Osteocyte (in vitro differentiated cells): ENCODE measurements around the gene SPAG16. TPM values are rescaled to one million over a fixed set of nuclear protein-coding genes. Genes with fewer than 3 reads are reported as not detected.
"Not testable (repeated sequence)": the region's sequence is repeated elsewhere in the genome, so short reads cannot be mapped to it uniquely, and the experiment has no call there.

ENCODE experiments used
- DNase-seq: peaks from one replicate; pipeline ENCODE4 v3.0.0; 2021; ENCODE audit warnings: mixed read lengths; ENCODE audit not compliant: unreplicated experiment; ENCODE audit errors: extremely low spot score
- H3K27ac Mint-ChIP-seq: one replicate; pipeline ENCODE4 v1.8.0; 2021; ENCODE audit warnings: mild to moderate bottlenecking, mixed read lengths; ENCODE audit not compliant: unreplicated experiment
- H3K27me3 Mint-ChIP-seq: one replicate; pipeline ENCODE4 v1.8.0; 2021; ENCODE audit warnings: mixed read lengths; ENCODE audit not compliant: unreplicated experiment
- H3K36me3 Mint-ChIP-seq: one replicate; pipeline ENCODE4 v1.8.0; 2021; ENCODE audit warnings: mixed read lengths; ENCODE audit not compliant: unreplicated experiment
- H3K4me1 Mint-ChIP-seq: one replicate; pipeline ENCODE4 v1.8.0; 2021; ENCODE audit warnings: mixed read lengths; ENCODE audit not compliant: unreplicated experiment
- H3K4me3 Mint-ChIP-seq: one replicate; pipeline ENCODE4 v1.8.0; 2021; ENCODE audit warnings: mild to moderate bottlenecking, moderate library complexity, mixed read lengths; ENCODE audit not compliant: unreplicated experiment
- H3K9me3 Mint-ChIP-seq: one replicate; pipeline ENCODE4 v1.8.0; 2021; ENCODE audit warnings: mixed read lengths; ENCODE audit not compliant: unreplicated experiment
- CTCF ChIP-seq: fragments of 200-600 bp; sonication (generic); IDR thresholded peaks from 2 replicates; pipeline ENCODE4 v1.5.0; 2021; ENCODE audit warnings: antibody characterized with exemption, mild to moderate bottlenecking, moderate library complexity
- total RNA-seq: library from RNA; stranded (reverse); gene quantifications from 2 replicates; pipeline ENCODE4 v1.2.1, GENCODE V29; 2021

Gene SPAG16
- total RNA-seq, 1 donor from 2014 or later, result 20.7 TPM

DNA sequence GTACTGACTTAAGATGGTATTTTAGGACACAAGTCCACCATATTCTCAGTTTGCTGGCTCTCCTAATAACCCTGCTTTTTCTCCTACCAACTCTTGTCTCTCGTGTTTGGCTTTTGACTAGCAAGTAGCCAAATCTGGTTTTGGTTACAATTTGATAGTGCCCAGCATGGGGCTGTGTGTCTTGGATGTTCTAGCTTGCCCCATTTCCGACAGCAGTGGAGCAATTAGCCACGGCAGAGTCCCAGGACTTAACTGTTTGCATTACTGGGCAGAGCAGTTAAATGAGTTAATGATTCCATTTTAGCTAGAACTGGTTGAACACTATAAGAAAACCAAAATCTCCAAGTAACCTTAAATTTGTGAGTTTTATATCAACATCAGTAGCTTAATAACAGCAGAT, 18.6 kb upstream of the SPAG16 start:
- Mint-ChIP-seq H3K27ac (no peak overlapping the region), H3K27me3 (no peaks in the 10 kb centered on the region), H3K36me3 (no peaks in the 10 kb centered on the region), H3K4me1 (no peaks in the 10 kb centered on the region), H3K9me3 (no peaks in the 10 kb centered on the region), H3K4me3 (no peak overlapping the region)
- no peak for DNase-seq
- TF ChIP-seq CTCF, result no peak

GRCh38 chr2:213266421-213266820, 17.8 kb upstream of the SPAG16 start:
- peaks cover under 1% of the 10 kb centered on the region for H3K27me3 Mint-ChIP-seq
- no peaks in the 10 kb centered on the region for H3K9me3 Mint-ChIP-seq
- H3K27ac Mint-ChIP-seq, result no peak overlapping the region
- no peaks in the 10 kb centered on the region for H3K4me1 Mint-ChIP-seq
- TF ChIP-seq CTCF, result no peak
- no peaks in the 10 kb centered on the region for H3K36me3 Mint-ChIP-seq
- H3K4me3 Mint-ChIP-seq, result no peak overlapping the region
- DNase-seq, result no peak

- H3K36me3 Mint-ChIP-seq, result no peaks in the 10 kb centered on the region
- peaks cover 2% of the 10 kb centered on the region for H3K27me3 Mint-ChIP-seq
- no peak overlapping the region for H3K4me3 Mint-ChIP-seq
- no peak for TF ChIP-seq CTCF
- no peak for DNase-seq
- H3K4me1 Mint-ChIP-seq, result peaks cover 6% of the 10 kb centered on the region
- H3K27ac Mint-ChIP-seq, result no peak overlapping the region
- no peaks in the 10 kb centered on the region for H3K9me3 Mint-ChIP-seq
Observed at GRCh38 chr2:213271947-213272346, 12.3 kb upstream of the SPAG16 start.

DNA sequence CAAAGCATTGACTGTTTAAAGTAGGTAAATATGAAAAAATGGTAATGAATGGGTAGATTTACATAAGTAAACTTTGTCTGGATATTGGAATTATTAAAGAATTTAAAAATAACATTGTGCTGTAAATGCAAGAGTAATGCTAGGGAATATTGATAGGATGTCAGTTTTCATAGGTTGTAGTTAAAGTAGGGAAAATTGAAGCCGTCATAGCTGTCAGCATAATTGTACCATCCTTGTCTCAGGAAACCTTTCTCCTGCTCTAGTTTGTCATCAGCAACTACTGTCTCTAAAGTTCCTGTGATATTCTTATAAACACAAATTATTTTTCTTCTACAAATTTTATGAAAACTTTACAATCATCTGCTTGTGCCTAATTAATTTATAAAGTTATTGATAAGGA, 10.1 kb upstream of the SPAG16 start:
- Mint-ChIP-seq H3K4me1 (peaks cover 6% of the 10 kb centered on the region), H3K9me3 (peaks cover 10% of the 10 kb centered on the region), H3K36me3 (no peaks in the 10 kb centered on the region), H3K4me3 (no peak overlapping the region), H3K27me3 (peaks cover 2% of the 10 kb centered on the region), H3K27ac (no peak overlapping the region)
- no peak for TF ChIP-seq CTCF
- no peak for DNase-seq

GRCh38 chr2:213275265-213275664, 9.0 kb upstream of the SPAG16 start:
- H3K9me3 Mint-ChIP-seq, result peaks cover 12% of the 10 kb centered on the region
- peaks cover 5% of the 10 kb centered on the region for H3K27me3 Mint-ChIP-seq

GRCh38 chr2:213277134-213277533, 7.1 kb upstream of the SPAG16 start:
- not testable (repeated sequence) for H3K36me3 Mint-ChIP-seq, H3K27ac Mint-ChIP-seq, DNase-seq, H3K27me3 Mint-ChIP-seq, H3K4me3 Mint-ChIP-seq
- Mint-ChIP-seq H3K4me1 (peaks cover 18% of the 10 kb centered on the region), H3K9me3 (peaks cover 12% of the 10 kb centered on the region)

More at GRCh38 chr2:213275265-213275664, 9.0 kb upstream of the SPAG16 start:
- H3K27ac Mint-ChIP-seq, result no peak overlapping the region
- TF ChIP-seq CTCF, result no peak
- no peak overlapping the region for H3K4me3 Mint-ChIP-seq
- peaks cover 6% of the 10 kb centered on the region for H3K4me1 Mint-ChIP-seq
- DNase-seq, result no peak
- no peaks in the 10 kb centered on the region for H3K36me3 Mint-ChIP-seq
